GM12878 (cell line): ENCODE results near the gene DISC1. TPM values are rescaled to one million over a fixed set of nuclear protein-coding genes. Genes with fewer than 3 reads are reported as not detected.

ENCODE experiments used
- ATAC-seq: fragments of 200-7000 bp; cut with Tn5 transposase; 3 replicates; pipeline ENCODE4 v1.9.1; 2020; ENCODE audit warnings: mild to moderate bottlenecking, moderate library complexity
- BruUV-seq: library from RNA; stranded (reverse); fragments of 400-500 nt; replicated peaks from 2 replicates; lab custom pipeline; 2021; lab: Mats Ljungman, UMichigan
- CTCF ChIA-PET: fragments of 300-600 bp; sonication (Branson Sonifier 250); formaldehyde crosslinking; extraction: SDS; loops from one replicate; lab custom pipeline; 2021; ENCODE audit warnings: inconsistent platforms; lab: Yijun Ruan, JAX
- POLR2A ChIA-PET: fragments of 350-600 bp; formaldehyde crosslinking; extraction: SDS; loops from one replicate; lab custom pipeline; 2021; ENCODE audit warnings: inconsistent platforms; lab: Charles Lee
- RAD21 ChIA-PET: fragments of 300-600 bp; sonication (Branson Sonifier 250); formaldehyde crosslinking; loops from one replicate; lab custom pipeline; 2023; ENCODE audit warnings: antibody characterized with exemption; ENCODE audit not compliant: unreplicated experiment; lab: Charles Lee
- SMC1A ChIA-PET: fragments of 300-600 bp; sonication (Branson Sonifier 250); formaldehyde crosslinking; loops from one replicate; lab custom pipeline; 2023; ENCODE audit not compliant: unreplicated experiment, uncharacterized antibody; lab: Charles Lee
- DNase-seq: peaks from one replicate; pipeline ENCODE4 v3.0.0-alpha.2; 2011; ENCODE audit warnings: low read depth, low spot score
- FAIRE-seq: peaks from 3 replicates; lab custom pipeline; 2011; peaks lifted over from hg19 to GRCh38; lab: Jason Lieb, UNC
- H2AFZ ChIP-seq: 2 replicates; pipeline ENCODE4 v1.6.0; 2011; ENCODE audit warnings: low read depth, low read length, control low read depth; ENCODE audit not compliant: control insufficient read depth
- H3K27ac ChIP-seq: 2 replicates; pipeline ENCODE4 v1.5.1; 2011; ENCODE audit warnings: control low read depth; ENCODE audit not compliant: control insufficient read depth, insufficient read depth
- H3K27me3 ChIP-seq, 2 experiments: replicated peaks in 1 of 2; 2 replicates each; pipeline versions ENCODE4 v1.6.0 to v1.6.1; 2011; ENCODE audit warnings: low read length in 1 of 2; ENCODE audit not compliant: control insufficient read depth in 2 of 2, insufficient read depth in 2 of 2
- H3K36me3 ChIP-seq, 2 experiments: 2 replicates each; pipeline ENCODE4 v1.5.1; 2011; ENCODE audit warnings: low read length in 1 of 2; ENCODE audit not compliant: control insufficient read depth in 2 of 2, insufficient read depth in 2 of 2
- H3K4me1 ChIP-seq: 2 replicates; pipeline ENCODE4 v1.6.1; 2011; ENCODE audit warnings: mild to moderate bottlenecking, low read length, moderate library complexity, mixed read lengths; ENCODE audit not compliant: control insufficient read depth, insufficient read depth
- H3K4me2 ChIP-seq: 2 replicates; pipeline ENCODE4 v1.6.0; 2011; ENCODE audit warnings: control low read depth; ENCODE audit not compliant: control insufficient read depth, insufficient read depth
- H3K4me3 ChIP-seq: fragments of 200-600 bp; sonication (generic); 2 replicates; pipeline ENCODE4 v1.5.1; 2016
- H3K79me2 ChIP-seq: 2 replicates; pipeline ENCODE4 v1.6.0; 2011; ENCODE audit warnings: low read length; ENCODE audit not compliant: control insufficient read depth, insufficient read depth
- H3K9ac ChIP-seq: 2 replicates; pipeline ENCODE4 v1.8.0; 2011; ENCODE audit warnings: low read length, control low read depth, mixed read lengths; ENCODE audit not compliant: control insufficient read depth, insufficient read depth
- H3K9me3 ChIP-seq: replicated peaks from 3 replicates; pipeline ENCODE4 v1.5.1; 2011; ENCODE audit warnings: mild to moderate bottlenecking, low read length; ENCODE audit not compliant: control insufficient read depth, insufficient read depth
- H4K20me1 ChIP-seq: 2 replicates; pipeline ENCODE4 v1.6.0; 2011; ENCODE audit not compliant: control insufficient read depth, insufficient read depth
- ASH2L ChIP-seq: fragments of 300-600, 200-600 bp; sonication (generic); IDR thresholded peaks from 2 replicates; pipeline ENCODE4 v1.6.1; 2017; ENCODE audit warnings: low read depth, mild to moderate bottlenecking, borderline replicate concordance
- BHLHE40 ChIP-seq, 2 experiments: fragments of 450-650 bp in 1 of 2; IDR thresholded peaks; 2 replicates each; pipeline ENCODE4 v1.6.1; 2011 to 2017; ENCODE audit warnings: low read depth in 2 of 2, borderline replicate concordance in 1 of 2, improper control_type of control experiment in 1 of 2, low read length in 1 of 2, mild to moderate bottlenecking in 1 of 2
- MTA2 ChIP-seq: fragments of 450-650 bp; IDR thresholded peaks from 2 replicates; pipeline ENCODE4 v1.6.1; 2016; ENCODE audit warnings: low read depth, mild to moderate bottlenecking, moderate library complexity
- MTA3 ChIP-seq: IDR thresholded peaks from 2 replicates; pipeline ENCODE4 v1.6.1; 2012; ENCODE audit warnings: low read length, inconsistent platforms, borderline replicate concordance
- NFYA ChIP-seq: IDR thresholded peaks from 2 replicates; pipeline ENCODE4 v1.6.1; 2011; ENCODE audit warnings: low read depth, mild to moderate bottlenecking, low read length, improper control_type of control experiment, borderline replicate concordance
- POLR2A ChIP-seq: IDR thresholded peaks from 2 replicates; pipeline ENCODE4 v1.6.1; 2011; ENCODE audit warnings: low read depth, mild to moderate bottlenecking, low read length
- RAD51 ChIP-seq: fragments of 450-650 bp; IDR thresholded peaks from 2 replicates; pipeline ENCODE4 v1.6.1; 2016; ENCODE audit warnings: moderate library complexity, mild to moderate bottlenecking, inconsistent platforms
- STAT1 ChIP-seq: fragments of 450-650 bp; conservative IDR thresholded peaks from 2 replicates; pipeline ENCODE4 v1.6.1; 2014; ENCODE audit warnings: antibody characterized with exemption, mild to moderate bottlenecking
- TAF1 ChIP-seq: IDR thresholded peaks from 2 replicates; pipeline ENCODE4 v1.6.1; 2011; ENCODE audit warnings: mild to moderate bottlenecking, low read depth, low read length, borderline replicate concordance
- ZZZ3 ChIP-seq: IDR thresholded peaks from 2 replicates; pipeline ENCODE4 v1.6.1; 2011; ENCODE audit warnings: low read depth; ENCODE audit not compliant: control insufficient read depth, insufficient read length
- WGBS: methylation state at CpG from one replicate; pipeline ENCODE4 v1.1.6; 2016; ENCODE audit warnings: low lambda C conversion rate; ENCODE audit not compliant: insufficient replicate concordance, insufficient coverage; ENCODE audit errors: missing lambda C conversion rate; 5-methylcytosine and 5-hydroxymethylcytosine counted together
- in situ Hi-C: fragments of 300-500 bp; cut with MboI; formaldehyde crosslinking; loops from 9 replicates; pipeline ENCODE4 v1.14.3; 2018; ENCODE audit warnings: mixed read lengths
- intact Hi-C: fragments of 100-400 bp; cut with micrococcal nuclease; formaldehyde crosslinking; loops from one replicate; pipeline ENCODE4 v1.14.2; 2022; ENCODE audit not compliant: unreplicated experiment
- polyA plus RNA-seq, 11 experiments: library from polyadenylated mRNA; depleted of rRNA in 4 of 11; unstranded in 6 of 11; stranded (reverse) in 5 of 11; fragments of >200 nt; fragmentation: Nextera tagmentation in 4 of 11; fragmentation: Illumina TruSeq in 1 of 11; extraction: Ambion mirVana in 4 of 11; extraction: Trizol in 1 of 11; gene quantifications; 1 replicate in 1 of 11; 2 replicates in 10 of 11; pipeline versions ENCODE4 v1.2.1 to v1.2.3, GENCODE V29; 2011 to 2016; ENCODE audit warnings: inconsistent platforms in 2 of 11, missing spikeins in 2 of 11, low read depth in 1 of 11
- total RNA-seq, 4 experiments: library from RNA; depleted of rRNA in 3 of 4; stranded (reverse); fragments of >200 nt in 3 of 4; fragmentation: Illumina TruSeq in 1 of 4; extraction: Trizol in 1 of 4; gene quantifications; 2 replicates each; pipeline versions ENCODE4 v1.2.1 to v1.2.3, GENCODE V29; 2013 to 2021
- TF ChIP-seq, protein P1 (sequence below): fragments of 450-650 bp; IDR thresholded peaks from 2 replicates; pipeline ENCODE4 v1.6.1; 2018; ENCODE audit warnings: borderline replicate concordance, mild to moderate bottlenecking; ENCODE audit not compliant: partially characterized antibody
- TF ChIP-seq, protein P2 (sequence below): fragments of 450-650 bp; IDR thresholded peaks from 2 replicates; pipeline ENCODE4 v1.6.1; 2016; ENCODE audit warnings: mild to moderate bottlenecking, moderate library complexity, borderline replicate concordance
- TF ChIP-seq, protein P3 (sequence below): fragments of 450-650 bp; IDR thresholded peaks from 2 replicates; pipeline ENCODE4 v1.6.1; 2017; ENCODE audit warnings: mild to moderate bottlenecking

DISC1 gene
- total and polyA plus RNA-seq, 10 of the 15 experiments (the other 5 are each of a cell fraction or from before 2014, with no cell fraction given): 0.05 to 0.72 (median 0.19) TPM; not detected in 1

DNA sequence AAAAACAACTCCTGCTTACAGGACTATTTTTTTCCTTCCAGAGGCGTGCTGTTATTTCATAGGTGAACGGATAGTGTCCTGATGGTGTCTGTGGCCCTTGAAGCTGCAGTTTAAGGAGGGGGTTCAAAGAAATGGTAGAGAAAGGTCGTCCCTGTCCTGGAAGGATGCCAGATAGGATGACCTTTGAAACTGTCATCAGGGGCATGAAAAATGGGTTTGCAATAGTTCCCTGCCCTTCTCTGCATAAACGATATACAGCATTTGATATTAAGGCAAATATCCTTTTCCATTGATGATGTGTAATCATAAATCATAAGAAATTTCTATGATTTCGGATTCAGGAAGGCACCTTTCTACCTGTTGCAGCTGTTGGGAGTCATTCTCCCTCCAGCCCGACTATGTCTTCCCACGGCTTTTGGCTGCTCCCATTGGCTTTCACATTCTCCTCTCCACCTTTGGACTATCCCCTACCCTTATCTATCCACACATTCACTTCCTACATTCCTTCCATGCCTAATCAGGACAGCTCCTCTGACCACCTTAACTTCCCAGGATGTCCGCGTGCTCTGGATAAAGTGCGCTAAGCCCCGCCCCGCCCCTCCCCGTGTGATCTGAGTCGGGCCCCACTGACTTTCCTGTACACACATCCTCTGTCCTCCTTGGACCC is 209.8 kb downstream of the DISC1 start:
- Histone ChIP-seq H3K9ac (no peak overlapping the region), H4K20me1 (no peaks in the 10 kb centered on the region), H3K79me2 (no peaks in the 10 kb centered on the region), H2AFZ (no peak overlapping the region), H3K27ac (no peak overlapping the region), H3K9me3 (no peaks in the 10 kb centered on the region), H3K4me1 (no peaks in the 10 kb centered on the region), H3K4me3 (no peak overlapping the region), H3K27me3 (no peaks in the 10 kb centered on the region; a peak in 1 of 4 replicates), H3K36me3 (no peaks in the 10 kb centered on the region), H3K4me2 (no peak overlapping the region)
- ChIA-PET SMC1A (no interaction called here), CTCF (no interaction called here), POLR2A (no interaction called here), RAD21 (no interaction called here)
- WGBS: 50% methylated on average over 12 of the region's 14 CpGs
- TF ChIP-seq NFYA (no peak), TAF1 (no peak), ASH2L (no peak), ZZZ3 (no peak), RAD51 (no peak), STAT1 (no peak), BHLHE40 (IDR thresholded peaks at IDR 0.05; ENCODE audit: borderline replicate concordance in 1 of 2, low read depth in 2 of 2, low read length in 1 of 2) (no peak), MTA3 (no peak), MTA2 (no peak), POLR2A (no peak)
- TF ChIP-seq, protein P1, sequence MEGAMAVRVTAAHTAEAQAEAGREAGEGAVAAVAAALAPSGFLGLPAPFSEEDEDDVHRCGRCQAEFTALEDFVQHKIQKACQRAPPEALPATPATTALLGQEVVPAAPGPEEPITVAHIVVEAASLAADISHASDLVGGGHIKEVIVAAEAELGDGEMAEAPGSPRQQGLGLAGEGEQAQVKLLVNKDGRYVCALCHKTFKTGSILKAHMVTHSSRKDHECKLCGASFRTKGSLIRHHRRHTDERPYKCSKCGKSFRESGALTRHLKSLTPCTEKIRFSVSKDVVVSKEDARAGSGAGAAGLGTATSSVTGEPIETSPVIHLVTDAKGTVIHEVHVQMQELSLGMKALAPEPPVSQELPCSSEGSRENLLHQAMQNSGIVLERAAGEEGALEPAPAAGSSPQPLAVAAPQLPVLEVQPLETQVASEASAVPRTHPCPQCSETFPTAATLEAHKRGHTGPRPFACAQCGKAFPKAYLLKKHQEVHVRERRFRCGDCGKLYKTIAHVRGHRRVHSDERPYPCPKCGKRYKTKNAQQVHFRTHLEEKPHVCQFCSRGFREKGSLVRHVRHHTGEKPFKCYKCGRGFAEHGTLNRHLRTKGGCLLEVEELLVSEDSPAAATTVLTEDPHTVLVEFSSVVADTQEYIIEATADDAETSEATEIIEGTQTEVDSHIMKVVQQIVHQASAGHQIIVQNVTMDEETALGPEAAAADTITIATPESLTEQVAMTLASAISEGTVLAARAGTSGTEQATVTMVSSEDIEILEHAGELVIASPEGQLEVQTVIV: no peak
- TF ChIP-seq, protein P2, sequence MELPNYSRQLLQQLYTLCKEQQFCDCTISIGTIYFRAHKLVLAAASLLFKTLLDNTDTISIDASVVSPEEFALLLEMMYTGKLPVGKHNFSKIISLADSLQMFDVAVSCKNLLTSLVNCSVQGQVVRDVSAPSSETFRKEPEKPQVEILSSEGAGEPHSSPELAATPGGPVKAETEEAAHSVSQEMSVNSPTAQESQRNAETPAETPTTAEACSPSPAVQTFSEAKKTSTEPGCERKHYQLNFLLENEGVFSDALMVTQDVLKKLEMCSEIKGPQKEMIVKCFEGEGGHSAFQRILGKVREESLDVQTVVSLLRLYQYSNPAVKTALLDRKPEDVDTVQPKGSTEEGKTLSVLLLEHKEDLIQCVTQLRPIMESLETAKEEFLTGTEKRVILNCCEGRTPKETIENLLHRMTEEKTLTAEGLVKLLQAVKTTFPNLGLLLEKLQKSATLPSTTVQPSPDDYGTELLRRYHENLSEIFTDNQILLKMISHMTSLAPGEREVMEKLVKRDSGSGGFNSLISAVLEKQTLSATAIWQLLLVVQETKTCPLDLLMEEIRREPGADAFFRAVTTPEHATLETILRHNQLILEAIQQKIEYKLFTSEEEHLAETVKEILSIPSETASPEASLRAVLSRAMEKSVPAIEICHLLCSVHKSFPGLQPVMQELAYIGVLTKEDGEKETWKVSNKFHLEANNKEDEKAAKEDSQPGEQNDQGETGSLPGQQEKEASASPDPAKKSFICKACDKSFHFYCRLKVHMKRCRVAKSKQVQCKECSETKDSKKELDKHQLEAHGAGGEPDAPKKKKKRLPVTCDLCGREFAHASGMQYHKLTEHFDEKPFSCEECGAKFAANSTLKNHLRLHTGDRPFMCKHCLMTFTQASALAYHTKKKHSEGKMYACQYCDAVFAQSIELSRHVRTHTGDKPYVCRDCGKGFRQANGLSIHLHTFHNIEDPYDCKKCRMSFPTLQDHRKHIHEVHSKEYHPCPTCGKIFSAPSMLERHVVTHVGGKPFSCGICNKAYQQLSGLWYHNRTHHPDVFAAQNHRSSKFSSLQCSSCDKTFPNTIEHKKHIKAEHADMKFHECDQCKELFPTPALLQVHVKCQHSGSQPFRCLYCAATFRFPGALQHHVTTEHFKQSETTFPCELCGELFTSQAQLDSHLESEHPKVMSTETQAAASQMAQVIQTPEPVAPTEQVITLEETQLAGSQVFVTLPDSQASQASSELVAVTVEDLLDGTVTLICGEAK: no peak
- TF ChIP-seq, protein P3, sequence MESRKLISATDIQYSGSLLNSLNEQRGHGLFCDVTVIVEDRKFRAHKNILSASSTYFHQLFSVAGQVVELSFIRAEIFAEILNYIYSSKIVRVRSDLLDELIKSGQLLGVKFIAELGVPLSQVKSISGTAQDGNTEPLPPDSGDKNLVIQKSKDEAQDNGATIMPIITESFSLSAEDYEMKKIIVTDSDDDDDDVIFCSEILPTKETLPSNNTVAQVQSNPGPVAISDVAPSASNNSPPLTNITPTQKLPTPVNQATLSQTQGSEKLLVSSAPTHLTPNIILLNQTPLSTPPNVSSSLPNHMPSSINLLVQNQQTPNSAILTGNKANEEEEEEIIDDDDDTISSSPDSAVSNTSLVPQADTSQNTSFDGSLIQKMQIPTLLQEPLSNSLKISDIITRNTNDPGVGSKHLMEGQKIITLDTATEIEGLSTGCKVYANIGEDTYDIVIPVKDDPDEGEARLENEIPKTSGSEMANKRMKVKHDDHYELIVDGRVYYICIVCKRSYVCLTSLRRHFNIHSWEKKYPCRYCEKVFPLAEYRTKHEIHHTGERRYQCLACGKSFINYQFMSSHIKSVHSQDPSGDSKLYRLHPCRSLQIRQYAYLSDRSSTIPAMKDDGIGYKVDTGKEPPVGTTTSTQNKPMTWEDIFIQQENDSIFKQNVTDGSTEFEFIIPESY: no peak
- no peak for FAIRE-seq
- BruUV-seq: no TSS peak
- DNase-seq: no peak
- no peak for ATAC-seq
- intact Hi-C loops (no loop called here), in situ Hi-C loops (no loop called here)
